GM18520 (cell line): ENCODE measurements around the gene NFE2L3.
A peak's percentile ranks its signal among the peaks of the same experiment; 100 is the strongest.
"Not testable (repeated sequence)": the region's sequence is repeated elsewhere in the genome, so short reads cannot be mapped to it uniquely, and the experiment has no call there.

Source experiments
- ATAC-seq: cut with Tn5 transposase; IDR thresholded peaks from one replicate; pipeline ENCODE4 v1.9.1; 2021; ENCODE audit not compliant: unreplicated experiment

NFE2L3 gene

DNA sequence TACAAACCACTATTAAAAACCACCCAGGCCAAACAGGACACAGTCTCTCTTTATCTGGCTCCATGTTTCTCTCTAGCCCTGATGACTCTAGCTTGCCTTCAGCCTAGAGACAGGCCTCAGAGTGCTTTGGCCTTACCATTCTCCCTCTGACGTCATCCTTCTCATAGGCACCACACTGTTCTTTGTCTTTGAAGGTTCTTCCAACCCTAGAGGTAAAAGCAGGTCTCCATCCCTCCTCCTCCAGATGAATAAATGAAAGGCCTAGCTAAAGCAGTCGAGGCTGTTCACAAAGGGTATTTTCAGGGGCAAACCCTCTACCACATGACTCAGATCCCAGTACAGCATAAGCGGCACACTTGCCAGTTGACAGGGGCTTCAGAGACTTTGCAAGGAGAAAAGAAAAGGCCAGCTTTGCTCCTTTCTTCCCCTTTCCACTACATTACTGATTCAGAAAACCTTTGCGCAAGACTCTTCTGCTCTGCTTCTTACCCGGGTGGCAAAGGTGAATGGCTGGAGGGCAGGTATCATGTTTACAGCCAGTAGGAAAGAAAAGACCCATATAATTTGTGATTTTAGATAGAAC, 14.8 kb downstream of the NFE2L3 start:
- no peak for ATAC-seq

- ATAC-seq = peak; percentile 65
These were observed 15.4 kb downstream of the NFE2L3 start for GRCh38 chr7:26167303-26167934.

DNA sequence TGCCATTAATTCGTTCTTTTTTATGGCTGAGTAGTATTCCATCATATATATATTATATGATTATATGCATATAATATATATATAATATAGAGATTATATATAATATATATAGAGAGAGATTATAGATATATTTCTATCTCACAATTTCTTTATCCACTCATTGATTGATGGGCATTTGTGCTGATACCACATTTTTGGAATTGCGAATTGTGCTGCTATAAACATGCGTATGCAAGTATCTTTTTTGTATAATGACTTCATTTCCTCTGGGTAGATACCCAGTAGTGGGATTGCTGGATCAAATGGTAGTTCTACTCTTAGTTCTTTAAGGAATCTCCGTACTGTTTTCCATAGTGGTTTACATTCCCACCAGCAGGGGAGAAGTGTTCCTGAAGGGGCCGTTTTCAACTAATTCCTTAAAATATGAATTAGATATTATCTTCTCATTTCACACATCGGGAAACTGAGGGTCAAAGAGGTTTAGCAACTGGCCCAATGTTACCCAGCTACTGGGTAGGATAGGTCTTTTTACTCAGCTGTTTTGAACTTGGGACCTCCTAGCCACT, 16.5 kb downstream of the NFE2L3 start:
- no peak for ATAC-seq

DNA sequence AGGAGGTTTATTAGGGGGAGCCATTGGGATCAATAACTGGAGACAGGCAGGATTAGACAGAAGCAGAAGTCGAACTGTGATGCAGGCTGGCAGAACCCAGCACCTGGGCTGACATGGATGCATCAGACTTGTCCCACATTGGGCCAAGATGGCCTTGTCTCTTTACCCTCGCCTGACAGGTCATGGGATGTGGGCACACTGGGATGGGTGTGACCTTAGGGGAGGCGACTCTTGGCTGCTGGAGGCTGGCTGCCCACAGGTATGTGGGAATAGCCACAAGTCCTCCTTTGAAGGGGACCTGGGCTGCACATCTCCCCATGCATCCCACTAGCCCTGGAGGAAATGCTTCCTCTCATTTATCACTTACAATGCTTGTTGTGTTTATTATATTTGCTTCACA, 17.3 kb downstream of the NFE2L3 start:
- ATAC-seq = no peak

DNA sequence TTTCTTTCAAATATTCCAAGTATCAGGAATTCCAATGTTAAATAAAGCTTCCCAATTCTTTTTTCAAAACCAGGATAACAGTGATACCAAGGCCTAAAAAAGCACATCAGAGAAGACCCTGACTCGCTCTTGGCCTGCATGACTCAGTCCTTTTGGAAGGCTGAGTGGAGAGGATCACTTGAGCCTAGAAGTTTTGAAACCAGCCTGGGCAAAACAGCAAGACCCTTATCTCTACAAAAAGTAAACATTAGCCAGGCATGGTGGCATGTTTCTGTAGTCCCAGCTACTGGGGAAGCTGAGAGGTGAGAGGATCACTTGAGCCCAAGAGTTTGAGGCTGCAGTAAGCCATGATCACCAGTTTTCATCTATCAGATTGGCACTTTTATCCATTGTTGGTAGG, 18.7 kb downstream of the NFE2L3 start:
- no peak for ATAC-seq

GRCh38 chr7:26171601-26172000, 19.6 kb downstream of the NFE2L3 start:
- ATAC-seq = no peak

- no peak for ATAC-seq
These were observed 20.1 kb downstream of the NFE2L3 start for GRCh38 chr7:26172048-26172447.

DNA sequence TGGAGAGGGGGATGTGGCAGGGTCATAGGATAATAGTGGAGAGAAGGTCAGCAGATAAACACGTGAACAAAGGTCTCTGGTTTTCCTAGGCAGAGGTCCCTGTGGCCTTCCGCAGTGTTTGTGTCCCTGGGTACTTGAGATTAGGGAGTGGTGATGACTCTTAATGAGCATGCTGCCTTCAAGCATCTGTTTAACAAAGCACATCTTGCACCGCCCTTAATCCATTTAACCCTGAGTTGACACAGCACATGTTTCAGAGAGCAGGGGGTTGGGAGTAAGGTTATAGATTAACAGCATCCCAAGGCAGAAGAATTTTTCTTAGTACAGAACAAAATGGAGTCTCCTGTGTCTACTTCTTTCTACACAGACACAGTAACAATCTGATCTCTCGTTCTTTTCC, 23.9 kb downstream of the NFE2L3 start:
- not testable (repeated sequence) for ATAC-seq

GRCh38 chr7:26176696-26177095, 24.7 kb downstream of the NFE2L3 start:
- not testable (repeated sequence) for ATAC-seq

DNA sequence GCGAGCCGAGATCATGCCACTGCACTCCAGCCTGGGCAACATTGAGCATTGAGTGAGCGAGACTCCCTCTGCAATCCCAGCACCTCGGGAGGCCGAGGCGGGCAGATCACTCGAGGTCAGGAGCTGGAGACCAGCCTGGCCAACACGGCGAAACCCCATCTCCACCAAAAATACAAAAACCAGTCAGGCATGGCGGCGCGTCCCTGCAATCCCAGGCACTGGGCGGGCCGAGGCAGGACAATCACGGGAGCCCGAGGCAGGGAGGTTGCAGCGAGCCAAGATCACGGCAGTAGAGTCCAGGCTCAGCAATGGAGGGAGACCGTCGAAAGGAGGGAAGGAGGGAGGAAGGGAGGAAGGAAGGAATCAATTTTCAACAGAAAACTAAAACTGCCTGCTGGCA, 25.3 kb downstream of the NFE2L3 start:
- not testable (repeated sequence) for ATAC-seq

- no peak for ATAC-seq
These were observed 26.4 kb downstream of the NFE2L3 start for GRCh38 chr7:26178272-26178960.

- no peak for ATAC-seq
These were observed 27.4 kb downstream of the NFE2L3 start for GRCh38 chr7:26179422-26179821.

DNA sequence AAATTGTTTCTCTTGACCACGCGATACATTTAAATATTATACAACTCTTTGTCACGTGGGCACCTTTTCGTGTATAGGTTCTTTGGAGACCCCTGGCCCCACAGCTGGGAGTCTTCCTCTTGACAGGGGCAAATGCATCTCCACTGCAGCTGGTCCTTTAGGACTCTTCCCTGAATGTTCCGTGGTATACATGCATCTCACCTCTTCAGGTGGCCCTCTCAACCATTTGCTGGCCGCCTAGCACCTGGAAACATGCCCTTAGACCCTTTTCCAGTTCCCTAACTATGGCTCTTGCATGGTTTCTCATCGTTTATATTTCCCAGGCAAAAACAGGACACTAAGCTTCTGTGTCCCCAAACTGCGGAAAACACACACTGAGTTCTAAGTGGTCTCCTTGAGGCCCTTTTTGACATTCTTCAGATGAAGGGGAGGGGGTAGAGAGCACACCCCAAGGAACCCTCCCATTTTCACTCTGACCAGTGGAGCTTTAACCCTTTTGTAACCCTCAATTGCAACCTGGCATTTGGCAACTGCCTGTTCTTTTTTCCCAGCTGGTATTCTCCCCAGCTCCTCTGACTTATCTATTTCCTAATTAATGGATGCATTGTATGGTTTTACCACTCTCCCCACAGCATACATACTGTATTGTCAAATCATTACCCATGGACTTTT, 28.0 kb downstream of the NFE2L3 start:
- no peak for ATAC-seq

DNA sequence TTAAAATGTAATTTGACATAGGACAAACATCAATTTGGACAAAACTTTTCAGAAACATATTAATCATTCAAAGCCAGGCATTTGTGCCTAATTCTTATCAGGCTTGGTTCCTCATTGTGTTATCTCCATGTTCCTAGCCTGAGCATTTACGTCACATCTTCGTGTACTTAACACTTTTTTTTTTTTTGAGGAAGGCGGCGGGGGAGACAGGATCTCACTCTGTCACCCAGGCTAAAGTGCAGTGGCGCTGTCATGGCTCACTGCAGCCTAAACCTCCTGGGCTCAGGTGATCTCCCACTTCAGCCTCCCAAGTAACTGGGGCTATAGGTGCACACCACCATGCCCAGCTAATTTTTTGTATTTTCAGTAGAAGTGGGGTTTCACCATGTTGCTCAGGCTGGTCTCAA, 28.8 kb downstream of the NFE2L3 start:
- no peak for ATAC-seq

- ATAC-seq = no peak
These were observed 29.7 kb downstream of the NFE2L3 start for GRCh38 chr7:26181474-26182227.

DNA sequence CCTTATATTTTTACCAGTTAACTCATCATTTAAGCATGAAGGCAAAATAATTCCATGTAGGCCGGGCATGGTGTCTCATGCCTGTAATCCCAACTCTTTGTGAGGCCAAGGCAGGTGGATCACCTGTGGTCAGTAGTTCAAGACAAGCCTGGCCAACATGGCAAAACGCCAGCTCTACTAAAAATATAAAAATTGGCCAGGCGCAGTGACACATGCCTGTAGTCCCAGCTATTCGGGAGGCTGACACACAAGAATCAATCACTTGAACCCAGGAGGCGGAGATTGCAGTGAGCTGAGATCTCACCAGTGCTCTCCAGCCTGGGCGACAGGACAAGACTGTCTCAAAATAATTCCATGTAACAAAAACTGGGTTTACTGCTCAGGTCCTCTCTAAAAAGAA, 30.3 kb downstream of the NFE2L3 start:
- ATAC-seq = no peak

GRCh38 chr7:26182706-26183105, 30.7 kb downstream of the NFE2L3 start:
- no peak for ATAC-seq

- no peak for ATAC-seq
These were observed 31.7 kb downstream of the NFE2L3 start for GRCh38 chr7:26183545-26184280.

- not testable (repeated sequence) for ATAC-seq
These were observed 32.5 kb downstream of the NFE2L3 start for GRCh38 chr7:26184281-26185101.
